Cerebellar cortex (tissue), 1 donor: ENCODE measurements around the gene DARS1.
A peak's percentile ranks its signal among the peaks of the same experiment; 100 is the strongest.
"Not testable (repeated sequence)": the region's sequence is repeated elsewhere in the genome, so short reads cannot be mapped to it uniquely, and the experiment has no call there.

Source experiments
- DNase-seq: peaks from one replicate; pipeline ENCODE4 v3.0.0-alpha.2; 2015; ENCODE audit warnings: low spot score

Gene DARS1

DNA sequence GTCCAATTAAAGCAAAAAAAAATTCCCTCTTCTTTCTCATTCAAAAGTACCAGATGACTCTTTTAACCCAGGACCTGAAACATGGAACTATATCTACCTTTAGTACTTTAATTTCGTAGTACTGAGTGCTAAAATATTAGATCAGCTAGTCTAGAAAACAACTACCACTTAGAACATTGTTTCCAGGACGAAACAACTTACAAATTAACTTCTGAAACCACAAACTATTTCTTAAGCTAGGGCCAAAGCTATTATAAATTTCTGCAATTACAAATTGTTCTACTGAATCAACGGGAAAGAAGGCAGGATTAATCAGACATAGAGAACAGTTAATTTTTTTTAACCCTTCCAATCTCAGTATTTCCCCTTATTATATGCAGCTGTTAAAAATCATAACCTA lies 39.9 kb downstream of the DARS1 start:
- DNase-seq = no peak

DNA sequence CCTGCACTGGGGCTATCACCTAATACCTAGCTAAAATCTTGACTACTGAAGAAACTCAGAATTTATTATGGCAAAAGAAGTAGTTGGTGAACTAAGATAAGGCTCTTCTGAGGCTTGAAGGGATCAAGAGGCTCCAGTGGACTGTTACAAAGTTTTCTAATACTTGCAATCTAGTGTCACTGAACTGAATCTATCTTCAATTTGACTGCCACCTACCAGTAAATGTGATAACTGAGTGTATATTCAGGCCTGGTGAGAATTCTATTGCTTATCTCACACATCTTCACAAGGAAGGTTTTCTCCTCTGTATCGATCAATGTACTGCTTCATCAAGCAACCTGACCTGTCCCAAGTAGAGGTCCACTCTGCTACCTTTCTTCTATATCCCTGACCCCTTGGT lies 40.8 kb downstream of the DARS1 start:
- DNase-seq = no peak

DNA sequence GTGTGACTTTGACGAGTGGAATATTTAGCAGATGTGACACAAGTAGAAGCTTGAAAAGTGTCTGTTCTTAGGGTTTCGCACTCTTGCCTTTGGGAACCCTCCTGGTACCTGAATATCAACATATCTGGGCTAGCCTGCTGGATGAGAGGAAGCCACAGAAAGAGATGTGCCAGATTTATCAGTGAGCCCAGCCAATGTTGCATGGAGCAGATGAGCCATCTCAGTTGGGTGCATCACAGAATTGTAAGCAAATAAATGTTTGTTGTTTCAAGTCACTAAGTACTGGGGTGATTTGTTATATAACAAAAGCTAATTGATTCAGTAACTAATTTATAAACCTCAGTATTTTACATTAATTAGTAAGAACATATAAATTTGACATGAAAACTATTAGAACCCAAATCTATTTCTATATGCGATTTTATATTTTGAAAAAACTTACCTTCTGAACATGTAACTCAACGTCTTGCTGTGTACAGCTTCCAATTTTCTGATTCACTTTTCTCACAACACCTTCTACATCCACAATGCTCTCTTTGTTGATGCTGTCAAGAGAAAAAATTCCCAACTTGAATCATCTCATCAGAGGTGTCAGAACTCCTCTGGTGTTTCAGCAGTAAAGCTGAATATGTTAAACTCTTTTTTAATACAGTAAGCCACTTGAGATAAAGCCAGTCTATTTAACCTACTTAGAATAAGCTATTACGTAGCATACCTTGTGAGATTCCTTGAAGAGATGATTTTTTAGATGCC lies 42.3 kb downstream of the DARS1 start:
- DNase-seq = peak; percentile 72

DNA sequence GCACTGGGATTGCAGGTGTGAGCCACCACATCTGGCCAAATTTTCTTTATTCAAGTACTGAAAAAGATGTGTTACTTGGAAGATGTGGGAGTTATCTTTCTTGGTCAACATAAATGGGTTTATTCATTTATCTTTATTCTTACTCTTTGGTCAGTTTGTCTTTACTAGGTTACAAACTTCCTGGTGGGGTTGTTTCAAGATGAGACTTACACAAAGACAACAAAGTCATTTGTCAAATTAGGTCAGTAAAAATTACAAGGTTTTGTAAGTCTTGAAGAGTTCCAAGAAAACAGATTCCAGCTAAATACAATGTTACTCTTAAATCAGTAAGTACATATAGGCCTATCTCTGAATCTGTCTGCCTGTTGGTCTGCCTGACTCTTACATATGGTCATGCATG lies 48.9 kb downstream of the DARS1 start:
- DNase-seq = no peak

DNA sequence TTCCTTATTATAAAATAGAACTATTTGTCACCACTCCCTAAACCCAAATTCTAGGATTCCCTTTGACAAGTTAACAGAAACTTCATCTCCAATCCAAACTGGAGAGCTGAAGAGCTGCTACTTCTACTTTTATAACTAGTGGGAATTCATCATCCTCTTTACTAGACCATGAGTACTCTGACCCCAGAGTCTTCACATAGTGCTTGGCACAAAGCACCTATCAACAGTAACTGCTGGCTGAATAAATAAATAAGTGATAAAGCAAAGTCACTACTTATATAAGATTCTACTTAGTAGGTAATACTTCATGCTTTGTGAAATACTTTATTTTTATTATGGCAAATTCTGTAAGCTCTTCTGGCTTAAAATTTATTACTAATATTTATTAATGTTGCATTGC lies 49.5 kb downstream of the DARS1 start:
- no peak for DNase-seq

DNA sequence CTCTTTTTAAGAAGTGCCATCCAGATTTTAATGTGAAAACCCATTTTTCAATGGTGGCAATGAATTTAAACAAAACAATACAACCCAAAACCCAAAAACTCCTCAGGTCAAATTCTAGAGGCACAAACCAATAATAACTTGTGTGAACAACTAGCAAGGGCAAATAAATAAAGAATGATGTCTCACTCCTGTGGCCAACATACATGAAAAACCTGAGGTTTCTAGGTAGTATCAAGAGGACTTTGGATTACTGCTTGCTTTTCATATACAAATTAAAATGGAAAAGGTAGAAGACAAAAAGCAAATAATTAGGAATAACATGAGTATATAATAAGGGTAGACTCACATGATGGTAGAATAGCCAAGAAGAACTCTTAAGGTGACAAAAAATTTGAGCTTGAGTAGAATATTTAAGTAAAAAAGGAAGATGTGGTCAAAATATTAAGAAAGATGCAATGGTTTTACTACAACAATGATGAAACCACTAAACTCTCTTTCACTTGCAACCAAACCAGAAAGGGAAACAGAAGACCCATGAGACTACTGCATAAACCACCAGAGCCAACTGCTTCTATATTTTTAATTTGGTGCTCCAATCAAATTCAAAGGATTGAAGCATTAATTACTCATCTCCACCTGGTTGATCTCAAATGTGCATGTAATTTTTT lies 53.5 kb downstream of the DARS1 start:
- no peak for DNase-seq

DNA sequence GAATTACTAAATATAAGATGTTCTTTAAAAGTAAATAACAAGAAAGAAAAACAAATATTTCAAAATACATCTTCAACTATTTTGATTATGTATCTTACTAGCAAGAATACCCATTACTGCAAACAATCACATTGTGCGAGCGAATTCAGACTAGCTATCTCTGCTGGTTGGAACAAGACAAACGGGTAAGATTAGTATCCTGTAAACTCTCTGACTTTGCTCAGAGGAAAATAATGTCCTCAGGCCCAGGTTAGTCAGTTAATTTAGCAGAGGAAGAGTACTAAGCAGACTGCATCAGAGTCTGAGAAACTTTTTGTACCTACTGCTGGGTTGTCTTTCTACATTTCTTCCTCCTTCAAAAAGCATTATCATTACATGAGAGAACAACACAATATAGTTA lies 58.8 kb downstream of the DARS1 start:
- DNase-seq = no peak

DNA sequence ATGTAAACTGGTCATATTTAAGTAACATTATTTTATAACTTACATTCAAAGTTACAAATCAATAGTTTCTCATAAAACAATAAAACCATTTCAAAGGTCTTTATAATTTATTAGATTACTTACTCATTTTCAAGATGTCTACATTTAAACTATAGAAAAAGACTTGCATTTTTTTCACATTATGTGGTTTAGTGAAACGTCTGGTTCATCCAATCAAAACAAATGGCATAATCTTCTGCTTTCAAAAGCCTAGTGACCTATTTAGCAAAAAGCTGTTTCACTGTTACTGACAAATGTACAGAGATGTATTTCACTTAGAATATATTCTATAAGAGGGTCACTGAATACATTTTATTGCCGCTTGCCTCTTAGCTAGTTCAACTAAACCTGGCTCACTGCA lies 59.9 kb downstream of the DARS1 start:
- DNase-seq = no peak

DNA sequence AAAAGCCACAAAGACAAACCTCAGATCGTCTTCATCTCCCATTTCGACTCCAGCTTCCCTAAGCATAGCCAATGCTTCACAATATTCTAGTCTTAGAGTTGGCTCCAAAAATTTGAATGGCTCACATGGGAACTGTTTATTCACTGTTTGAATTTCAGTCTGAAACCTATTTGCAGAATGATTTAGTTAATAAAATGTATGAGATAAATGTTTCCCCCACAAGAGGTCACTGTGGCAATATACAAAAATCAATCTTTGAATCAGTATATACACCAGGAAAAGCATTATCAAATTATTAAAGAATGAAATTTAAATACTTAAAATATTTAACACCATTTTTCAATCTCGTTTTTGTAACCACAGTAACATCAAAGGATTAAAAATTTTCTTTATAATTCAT lies 69.2 kb downstream of the DARS1 start:
- peak; percentile 66 for DNase-seq

DNA sequence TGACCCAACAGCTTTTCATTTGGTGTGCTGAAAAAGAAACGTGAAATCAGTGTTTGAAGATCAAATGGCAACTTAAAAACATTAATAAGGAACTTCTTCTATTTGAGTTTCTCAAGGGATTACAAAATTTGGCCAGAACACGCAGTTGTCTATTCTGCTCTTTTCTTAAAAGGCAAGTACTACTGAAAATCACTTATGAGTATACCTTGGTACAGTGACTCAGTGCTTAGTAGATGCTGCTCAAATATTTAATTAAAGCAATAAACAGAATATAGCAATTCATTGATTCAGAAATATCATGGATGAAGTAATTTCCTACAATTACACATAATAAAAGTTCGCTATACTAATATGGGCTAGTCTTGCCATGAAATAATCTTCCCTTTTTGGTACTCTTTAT lies 70.9 kb downstream of the DARS1 start:
- DNase-seq = no peak

DNA sequence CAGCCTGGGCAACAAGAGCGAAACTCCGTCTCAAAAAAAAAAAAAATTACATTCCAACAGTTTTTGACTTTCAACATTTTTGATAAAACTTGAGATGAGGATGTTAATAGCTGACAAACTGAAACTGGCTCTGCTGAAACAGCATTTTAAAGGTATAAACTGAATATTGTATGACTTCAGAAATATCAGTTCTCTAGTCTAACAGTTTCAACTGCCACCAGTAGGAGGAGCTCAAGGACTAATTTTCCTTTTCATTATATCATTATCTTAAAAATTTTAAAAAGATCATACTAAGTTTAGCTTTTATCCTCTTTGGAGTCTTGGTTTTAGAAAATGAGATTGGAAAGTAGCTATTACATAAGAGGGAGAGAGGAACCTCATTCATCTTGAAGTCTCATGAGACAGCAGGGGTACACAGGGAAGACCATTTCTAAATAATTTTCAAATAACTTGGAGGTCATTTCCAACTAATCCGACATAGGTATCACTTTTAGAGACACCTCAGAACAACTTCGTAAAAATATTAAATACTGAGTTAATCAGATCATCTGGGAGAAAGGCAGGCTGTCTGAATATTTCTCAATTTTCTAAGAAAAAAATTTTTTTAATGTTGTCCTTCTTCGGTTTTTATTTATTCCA lies 71.6 kb downstream of the DARS1 start:
- DNase-seq = peak; percentile 36

DNA sequence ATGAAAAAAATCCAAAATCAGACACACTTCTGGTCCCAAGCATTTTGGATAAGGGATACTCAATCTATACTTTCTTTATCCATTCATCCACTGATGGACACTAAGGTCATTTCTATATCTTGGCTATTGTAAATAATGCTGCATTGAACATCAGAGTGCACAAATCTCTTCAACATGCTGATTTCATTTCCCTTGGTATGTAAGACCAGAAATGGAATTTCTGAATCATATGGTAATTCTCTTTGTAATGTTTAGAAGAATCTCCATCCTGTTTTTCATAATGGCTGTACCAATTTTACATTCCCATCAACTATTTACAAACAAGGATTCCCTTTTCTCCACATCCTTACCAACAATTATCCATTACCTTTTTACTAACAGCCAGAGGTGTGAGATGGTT lies 75.5 kb downstream of the DARS1 start:
- DNase-seq = no peak

DNA sequence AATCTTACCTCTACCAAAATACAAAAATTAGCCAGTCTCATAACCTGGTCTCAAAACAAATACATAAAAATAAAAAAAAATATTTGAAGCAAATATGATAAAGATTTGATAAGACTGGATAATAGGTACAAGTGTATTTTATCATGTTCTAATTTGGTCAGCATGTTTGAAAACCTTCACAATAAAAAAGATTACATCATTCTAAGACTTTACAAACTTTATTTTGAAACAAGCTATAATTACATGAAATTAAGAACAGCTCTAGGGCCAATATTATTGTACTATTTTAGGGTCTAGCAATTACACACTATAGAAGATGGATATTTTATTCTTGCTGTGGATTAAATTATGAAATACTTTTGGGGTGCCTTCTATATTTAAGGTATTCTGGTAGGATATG lies 79.7 kb downstream of the DARS1 start:
- no peak for DNase-seq

DNA sequence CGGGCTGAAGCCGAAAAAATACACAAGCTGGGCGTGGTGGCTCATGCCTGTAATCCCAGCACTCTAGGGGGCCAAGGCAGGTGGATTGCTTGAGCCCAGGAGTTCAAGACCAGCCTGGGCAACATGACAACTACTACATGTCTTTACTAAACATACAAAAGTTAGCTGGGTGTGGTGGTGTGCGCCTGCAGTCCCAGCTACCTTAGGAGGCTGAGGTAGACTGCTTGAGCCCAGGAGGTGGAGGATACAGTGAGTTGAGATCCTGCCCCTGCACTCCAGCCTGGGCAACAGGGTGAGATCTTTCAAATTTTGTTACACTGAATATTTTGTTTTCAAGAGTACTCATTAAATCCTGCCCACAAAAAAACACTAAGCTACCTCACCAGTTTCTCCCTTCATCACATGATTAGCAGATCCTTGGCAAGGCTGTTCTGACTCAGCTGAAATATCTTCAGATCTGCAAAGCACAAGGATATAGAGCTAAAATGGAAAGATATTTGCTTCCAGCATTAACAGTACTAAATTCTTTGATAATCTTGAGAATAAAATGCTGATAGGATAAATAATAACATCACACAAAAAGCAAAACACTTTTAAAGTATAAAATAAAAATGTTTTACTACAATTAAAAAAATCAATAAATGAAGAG lies 81.0 kb downstream of the DARS1 start:
- no peak for DNase-seq

DNA sequence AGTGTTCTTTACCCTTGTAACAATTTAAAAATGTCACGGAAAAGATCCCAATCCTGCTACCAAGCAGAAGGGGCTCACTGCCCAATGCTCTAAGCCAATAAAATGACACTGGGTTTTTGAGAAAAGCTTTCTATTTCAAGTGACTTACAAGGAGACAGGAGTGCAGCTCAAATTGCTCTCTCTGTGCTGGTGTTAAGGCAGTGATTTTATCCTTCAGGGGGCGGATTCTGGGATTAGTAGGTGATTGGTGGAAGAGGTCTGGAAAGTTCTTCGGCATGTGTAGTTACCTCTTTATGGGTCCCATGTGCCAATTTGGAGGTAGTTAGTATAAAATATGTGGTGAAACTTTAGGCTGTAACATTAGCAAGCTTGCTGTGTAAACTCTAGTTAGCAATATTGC lies 81.8 kb downstream of the DARS1 start:
- DNase-seq = no peak

DNA sequence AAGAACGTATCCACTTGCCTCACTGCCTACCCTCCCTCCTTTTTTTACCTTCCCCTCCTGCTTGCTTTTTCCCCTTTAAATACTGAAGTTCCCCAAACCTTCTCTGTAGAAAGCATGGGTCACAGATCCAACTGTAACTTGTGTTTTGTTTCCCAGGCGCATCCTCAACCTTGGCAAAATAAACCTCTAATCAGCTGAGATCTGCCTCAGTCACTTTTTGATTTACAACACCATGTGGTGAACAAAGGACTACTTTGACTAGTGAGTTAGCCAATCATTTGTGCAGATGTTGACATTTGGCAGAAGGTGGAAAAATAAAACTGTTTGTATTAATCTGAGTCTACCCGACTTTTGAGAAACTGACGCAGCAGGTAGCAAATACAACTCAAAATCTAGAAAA lies 85.9 kb downstream of the DARS1 start:
- DNase-seq = no peak

DNA sequence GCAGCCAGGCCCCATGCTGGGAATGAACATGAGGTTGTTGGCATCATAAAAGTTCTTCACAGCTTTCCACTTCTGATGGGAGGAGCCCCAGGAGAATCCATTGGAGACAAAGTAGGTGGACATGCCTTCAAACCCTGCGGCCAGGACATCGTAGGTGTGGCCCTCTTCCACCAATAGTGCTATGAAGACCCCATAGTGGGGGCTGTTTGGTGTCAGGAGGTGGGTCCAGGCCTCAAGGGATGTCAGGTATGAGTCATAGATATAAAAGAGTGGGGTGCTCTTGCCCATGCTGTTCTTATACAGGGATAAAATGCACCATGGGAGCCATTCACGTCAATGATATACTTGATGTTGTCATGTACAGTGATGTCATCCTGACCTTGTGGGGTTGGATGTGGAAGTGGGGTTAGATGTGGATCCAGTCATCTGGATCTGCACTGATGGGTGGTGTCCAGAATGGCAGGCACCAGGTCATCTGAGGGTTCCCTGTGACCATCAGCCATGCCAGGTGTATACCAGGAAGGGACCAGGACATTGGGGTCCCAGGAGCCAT lies 87.1 kb downstream of the DARS1 start:
- DNase-seq = no peak

DNA sequence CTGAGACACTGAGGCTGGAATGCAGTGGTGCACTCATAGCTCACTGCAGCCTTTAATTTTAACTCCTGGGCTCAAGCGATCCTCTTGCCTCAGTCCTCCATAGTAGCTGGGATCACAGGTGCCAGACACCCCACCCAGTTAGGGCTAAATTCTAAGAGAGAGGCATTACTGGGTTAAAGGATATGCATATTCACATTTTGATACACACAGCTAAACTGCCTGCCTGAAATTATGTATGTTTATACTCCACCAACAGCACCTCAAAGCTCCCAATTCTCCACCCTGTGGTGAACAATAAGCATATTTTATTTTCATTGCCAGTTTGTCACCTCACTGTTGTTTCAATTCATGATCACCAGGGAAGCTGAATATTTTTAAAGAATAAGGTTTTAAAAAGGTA lies 90.5 kb downstream of the DARS1 start:
- DNase-seq = no peak

DNA sequence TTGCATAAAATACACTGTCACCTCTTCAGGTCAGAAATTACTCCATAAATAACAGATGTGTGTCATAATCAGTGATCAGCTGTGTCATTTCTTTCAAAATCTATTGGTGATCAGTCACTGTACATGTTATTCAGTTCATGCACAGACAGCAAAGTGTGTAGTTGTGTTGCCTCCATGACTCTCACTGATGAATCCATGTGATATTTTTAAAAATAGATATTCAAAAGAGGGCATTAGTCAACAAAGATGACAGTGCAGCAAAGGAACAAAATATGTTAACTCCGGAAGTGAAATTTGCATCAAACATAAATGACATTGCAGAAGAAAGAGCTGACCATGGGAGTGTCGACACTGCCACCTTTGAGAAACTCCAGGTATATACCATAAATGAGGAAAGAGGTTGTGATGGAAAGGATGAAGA lies 92.0 kb downstream of the DARS1 start:
- no peak for DNase-seq

DNA sequence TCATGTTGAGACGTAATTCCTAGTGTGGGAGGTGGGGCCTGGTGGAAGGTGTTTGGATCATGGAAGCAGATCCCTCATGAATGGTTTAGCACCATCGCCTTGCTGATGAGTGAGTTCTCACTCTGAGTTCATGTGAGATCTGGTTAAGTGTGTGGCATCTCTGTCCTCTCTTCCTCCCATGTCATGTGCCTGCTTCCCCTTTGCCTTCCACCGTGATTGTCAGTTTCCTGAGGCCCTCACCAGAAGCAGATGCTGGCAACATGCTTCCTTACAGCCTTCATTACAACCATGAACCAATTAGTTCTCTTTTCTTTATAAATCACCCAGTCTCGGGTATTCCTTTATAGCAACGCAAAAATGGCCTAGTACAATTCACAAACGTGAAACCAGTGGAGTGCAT lies 94.6 kb downstream of the DARS1 start:
- no peak for DNase-seq

DNA sequence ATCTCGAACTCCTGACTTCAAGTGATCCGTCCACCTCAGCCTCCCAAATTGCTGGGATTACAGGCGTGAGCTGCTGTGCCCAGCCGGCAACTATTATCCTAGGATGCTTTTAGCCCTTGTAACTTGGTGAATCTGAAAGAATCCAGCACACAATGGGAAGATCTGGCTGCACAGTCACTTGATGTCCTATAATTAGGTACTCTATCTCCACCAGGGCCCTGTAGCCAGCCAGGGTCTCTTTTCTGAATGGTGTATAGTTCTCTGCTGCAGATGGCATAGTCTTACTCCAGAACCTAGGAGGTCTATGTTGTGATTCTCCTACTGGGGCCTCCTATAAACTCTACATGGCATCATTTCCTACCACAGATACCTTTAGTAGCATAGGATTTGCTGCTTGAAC lies 95.3 kb downstream of the DARS1 start:
- no peak for DNase-seq

DNA sequence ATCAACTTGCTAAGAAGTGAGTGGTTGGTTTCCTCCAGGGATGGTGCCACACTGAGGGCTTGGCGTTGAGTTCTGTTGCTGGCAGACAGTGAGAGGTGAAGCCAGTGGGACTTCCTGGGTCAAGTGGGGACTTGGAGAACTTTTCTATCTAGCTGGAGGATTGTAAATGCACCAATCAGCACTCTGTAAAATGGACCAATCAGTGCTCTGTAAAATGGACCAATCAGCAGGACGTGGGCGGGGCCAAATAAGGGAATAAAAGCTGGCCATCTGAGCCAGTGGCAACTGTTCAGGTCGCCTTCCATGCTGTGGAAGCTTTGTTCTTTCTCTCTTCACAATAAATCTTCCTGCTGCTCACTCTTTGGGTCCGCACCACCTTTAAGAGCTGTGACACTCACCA lies 96.8 kb downstream of the DARS1 start:
- DNase-seq = not testable (repeated sequence)

DNA sequence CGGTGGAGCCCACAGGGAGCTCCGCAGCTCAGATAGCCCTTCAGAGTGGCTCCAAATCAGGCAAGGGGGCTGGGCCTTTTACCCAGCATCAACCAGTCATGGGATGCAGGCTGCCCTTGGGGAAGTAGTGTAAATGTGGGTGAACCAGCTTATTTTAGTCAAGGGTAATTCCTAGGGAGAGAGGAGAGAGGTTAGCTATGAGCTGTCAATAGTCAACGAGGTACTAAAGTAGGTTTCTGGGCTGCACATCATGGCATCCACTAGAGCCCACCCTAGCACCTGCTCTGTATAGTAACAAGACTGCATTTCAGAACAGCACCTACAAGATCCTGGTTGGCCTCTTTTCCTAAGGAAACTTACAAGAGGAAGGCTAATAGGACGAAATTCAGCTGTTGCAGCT lies 99.7 kb downstream of the DARS1 start:
- no peak for DNase-seq
